ENCODE data around the gene SPATA13. TPM values are rescaled to one million over a fixed set of nuclear protein-coding genes. Genes with fewer than 3 reads are reported as not detected.

Gene SPATA13
- total RNA-seq, 1 donor, result 122 TPM

DNA sequence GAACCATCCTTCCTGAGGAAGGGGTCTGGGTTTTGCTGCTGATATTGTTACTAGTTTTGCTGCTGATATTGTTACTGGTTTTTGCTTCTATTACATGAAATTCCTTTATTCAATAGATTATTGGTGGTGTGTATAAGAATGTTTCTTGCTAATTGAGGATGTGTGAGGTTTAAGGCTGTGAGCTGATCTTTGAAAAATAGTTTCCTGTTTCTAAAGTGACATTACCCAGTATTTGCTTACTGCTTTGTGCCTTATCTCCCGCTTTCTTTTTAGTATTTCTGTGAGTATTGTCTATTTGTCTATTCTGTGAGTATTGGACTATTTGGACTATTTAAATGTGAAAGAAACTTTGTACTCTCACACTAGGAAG, 110.7 kb downstream of the SPATA13 start:
- Histone ChIP-seq H3K27me3 (ENCODE audit: insufficient read depth, low read length) (no peaks in the 10 kb centered on the region), H3K4me3 (ENCODE audit: low read length) (peak overlapping the region; percentile 54), H3K4me1 (ENCODE audit: insufficient read depth, low read length) (peaks cover 84% of the 10 kb centered on the region), H3K9me3 (ENCODE audit: low read depth, low read length) (no peaks in the 10 kb centered on the region)

- Histone ChIP-seq H3K4me1 (ENCODE audit: insufficient read depth, low read length) (peaks cover 83% of the 10 kb centered on the region), H3K9me3 (ENCODE audit: low read depth, low read length) (no peaks in the 10 kb centered on the region), H3K27me3 (ENCODE audit: insufficient read depth, low read length) (no peaks in the 10 kb centered on the region), H3K4me3 (ENCODE audit: low read length) (peak overlapping the region; percentile 54)
Observed at GRCh38 chr13:24271601-24272451, 111.3 kb downstream of the SPATA13 start.

DNA sequence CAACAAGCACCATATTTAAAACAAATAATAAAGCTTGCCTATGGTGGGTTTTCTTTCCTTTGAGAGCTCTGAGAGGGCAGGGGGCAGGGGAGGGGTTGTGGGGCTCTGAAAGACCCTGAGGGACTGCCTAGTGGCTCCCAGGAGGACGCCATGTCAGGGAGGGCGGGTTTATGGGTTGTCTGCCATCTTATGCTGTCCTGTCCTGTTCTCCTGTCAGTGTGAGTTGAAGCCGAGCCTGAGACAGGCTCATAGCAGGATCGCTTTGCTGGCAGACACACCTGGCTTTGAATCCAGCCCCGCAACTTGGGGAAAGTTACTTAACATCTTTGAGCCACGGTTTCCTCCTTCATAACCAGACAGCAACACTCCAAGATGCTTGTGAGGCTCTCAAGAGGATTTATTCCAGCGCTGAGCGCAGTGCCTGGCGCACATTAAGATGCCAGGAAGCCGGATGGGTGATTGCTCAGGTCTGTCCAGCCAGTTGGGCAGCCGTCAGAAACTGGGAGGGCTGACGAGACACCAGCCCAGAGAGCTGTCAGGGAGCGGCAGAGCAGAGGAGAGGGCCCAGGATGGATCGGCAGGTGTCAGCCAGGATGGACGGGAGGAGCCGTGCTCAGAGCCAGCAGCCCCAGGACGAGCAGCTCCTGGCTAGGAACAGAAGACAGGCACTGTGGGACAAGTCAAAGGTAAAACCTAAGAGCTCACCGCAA, 112.1 kb downstream of the SPATA13 start:
- Histone ChIP-seq H3K9me3 (ENCODE audit: low read depth, low read length) (no peaks in the 10 kb centered on the region), H3K27me3 (ENCODE audit: insufficient read depth, low read length) (no peaks in the 10 kb centered on the region), H3K4me3 (ENCODE audit: low read length) (peak overlapping the region; percentile 54), H3K4me1 (ENCODE audit: insufficient read depth, low read length) (peaks cover 84% of the 10 kb centered on the region)

DNA sequence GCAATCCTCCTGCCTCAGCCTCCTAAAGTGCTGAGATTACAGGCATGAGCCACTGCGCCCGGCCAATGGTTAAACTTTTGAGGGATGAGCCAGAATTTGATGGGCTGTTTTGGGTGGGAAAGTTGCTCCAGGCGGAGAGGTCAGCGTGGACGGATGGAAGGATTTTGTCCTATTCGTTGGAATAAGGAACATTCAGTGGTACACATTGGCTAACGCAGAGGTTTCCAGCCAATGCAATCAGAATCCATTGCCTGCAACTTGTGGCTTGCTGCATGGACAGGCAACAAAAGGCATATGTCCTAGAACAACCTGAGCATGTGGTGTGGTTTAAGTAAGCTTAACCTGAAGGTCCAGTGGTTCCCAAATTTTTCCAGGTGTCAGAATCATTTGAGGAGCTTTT, 113.4 kb downstream of the SPATA13 start:
- Histone ChIP-seq H3K4me1 (ENCODE audit: insufficient read depth, low read length) (peaks cover 82% of the 10 kb centered on the region), H3K9me3 (ENCODE audit: low read depth, low read length) (no peaks in the 10 kb centered on the region), H3K4me3 (ENCODE audit: low read length) (no peak overlapping the region), H3K27me3 (ENCODE audit: insufficient read depth, low read length) (no peaks in the 10 kb centered on the region)

DNA sequence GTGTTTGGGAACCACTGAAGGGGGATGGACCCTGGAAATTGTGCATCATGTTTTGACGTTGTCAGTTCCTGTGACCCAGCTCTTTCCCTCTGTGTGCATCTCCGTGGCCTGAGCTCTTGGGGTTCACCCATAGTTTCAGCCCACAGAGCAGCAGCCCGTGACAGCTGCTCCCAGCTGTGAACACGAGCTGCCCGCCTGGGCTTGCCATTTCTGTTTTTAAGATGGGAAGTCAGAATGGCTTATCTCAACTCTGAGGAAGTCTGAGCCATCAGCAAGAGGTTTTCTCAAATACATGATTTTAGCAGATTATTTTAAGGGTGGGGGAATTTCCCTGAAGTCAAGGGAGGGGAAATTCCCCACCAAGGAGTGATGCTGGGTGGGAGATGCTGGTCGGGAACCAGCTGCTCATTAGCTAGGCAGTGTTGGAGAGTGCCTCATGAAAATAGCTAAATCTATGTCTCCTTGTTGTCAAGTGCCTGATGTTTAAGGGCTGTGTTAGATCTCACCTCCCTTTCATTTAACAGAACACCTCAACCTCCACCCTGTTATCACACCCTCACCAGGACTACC, 114.0 kb downstream of the SPATA13 start:
- Histone ChIP-seq H3K4me1 (ENCODE audit: insufficient read depth, low read length) (peaks cover 83% of the 10 kb centered on the region), H3K27me3 (ENCODE audit: insufficient read depth, low read length) (no peaks in the 10 kb centered on the region), H3K4me3 (ENCODE audit: low read length) (no peak overlapping the region), H3K9me3 (ENCODE audit: low read depth, low read length) (no peaks in the 10 kb centered on the region)

- Histone ChIP-seq H3K4me3 (ENCODE audit: low read length) (no peak overlapping the region), H3K27me3 (ENCODE audit: insufficient read depth, low read length) (no peaks in the 10 kb centered on the region), H3K4me1 (ENCODE audit: insufficient read depth, low read length) (peaks cover 84% of the 10 kb centered on the region), H3K9me3 (ENCODE audit: low read depth, low read length) (no peaks in the 10 kb centered on the region)
Observed at GRCh38 chr13:24275041-24275440, 114.5 kb downstream of the SPATA13 start.

GRCh38 chr13:24276306-24276705, 115.8 kb downstream of the SPATA13 start:
- H3K4me1 ChIP-seq (ENCODE audit: insufficient read depth, low read length), result peaks cover 87% of the 10 kb centered on the region
- H3K9me3 ChIP-seq (ENCODE audit: low read depth, low read length), result no peaks in the 10 kb centered on the region
- H3K4me3 ChIP-seq (ENCODE audit: low read length), result no peak overlapping the region
- H3K27me3 ChIP-seq (ENCODE audit: insufficient read depth, low read length), result no peaks in the 10 kb centered on the region

GRCh38 chr13:24276861-24277260, 116.3 kb downstream of the SPATA13 start:
- Histone ChIP-seq H3K9me3 (ENCODE audit: low read depth, low read length) (no peaks in the 10 kb centered on the region), H3K4me3 (ENCODE audit: low read length) (no peak overlapping the region), H3K4me1 (ENCODE audit: insufficient read depth, low read length) (peaks cover 90% of the 10 kb centered on the region), H3K27me3 (ENCODE audit: insufficient read depth, low read length) (no peaks in the 10 kb centered on the region)

- peaks cover 81% of the 10 kb centered on the region for H3K4me1 ChIP-seq (ENCODE audit: insufficient read depth, low read length)
- no peaks in the 10 kb centered on the region for H3K27me3 ChIP-seq (ENCODE audit: insufficient read depth, low read length)
- no peaks in the 10 kb centered on the region for H3K9me3 ChIP-seq (ENCODE audit: low read depth, low read length)
- no peak overlapping the region for H3K4me3 ChIP-seq (ENCODE audit: low read length)
Observed at GRCh38 chr13:24277761-24278160, 117.2 kb downstream of the SPATA13 start.

GRCh38 chr13:24279327-24280110, 119.0 kb downstream of the SPATA13 start:
- Histone ChIP-seq H3K4me3 (ENCODE audit: low read length) (no peak overlapping the region), H3K4me1 (ENCODE audit: insufficient read depth, low read length) (peaks cover 68% of the 10 kb centered on the region), H3K9me3 (ENCODE audit: low read depth, low read length) (no peaks in the 10 kb centered on the region), H3K27me3 (ENCODE audit: insufficient read depth, low read length) (no peaks in the 10 kb centered on the region)

DNA sequence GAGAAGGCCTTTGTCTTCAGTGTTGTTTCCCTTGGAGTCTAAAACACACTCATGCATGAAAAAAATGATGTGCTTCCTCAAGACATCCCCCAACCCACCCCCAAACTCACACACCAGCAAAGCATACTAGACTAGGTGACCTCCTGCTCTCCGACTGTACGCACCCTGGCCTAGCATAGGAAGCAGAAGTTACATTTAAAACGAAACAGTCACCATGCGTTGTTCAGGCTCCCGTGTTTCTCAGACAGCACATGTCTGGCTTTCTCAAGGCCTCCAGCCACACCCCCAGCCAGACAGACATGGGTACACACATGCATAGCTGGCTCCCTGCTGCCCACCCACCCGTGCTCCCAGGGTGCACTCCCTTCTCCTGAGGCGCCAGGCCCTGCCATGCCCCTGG, 120.2 kb downstream of the SPATA13 start:
- peaks cover 56% of the 10 kb centered on the region for H3K4me1 ChIP-seq (ENCODE audit: insufficient read depth, low read length)
- no peaks in the 10 kb centered on the region for H3K27me3 ChIP-seq (ENCODE audit: insufficient read depth, low read length)
- H3K4me3 ChIP-seq (ENCODE audit: low read length), result no peak overlapping the region
- H3K9me3 ChIP-seq (ENCODE audit: low read depth, low read length), result no peaks in the 10 kb centered on the region

DNA sequence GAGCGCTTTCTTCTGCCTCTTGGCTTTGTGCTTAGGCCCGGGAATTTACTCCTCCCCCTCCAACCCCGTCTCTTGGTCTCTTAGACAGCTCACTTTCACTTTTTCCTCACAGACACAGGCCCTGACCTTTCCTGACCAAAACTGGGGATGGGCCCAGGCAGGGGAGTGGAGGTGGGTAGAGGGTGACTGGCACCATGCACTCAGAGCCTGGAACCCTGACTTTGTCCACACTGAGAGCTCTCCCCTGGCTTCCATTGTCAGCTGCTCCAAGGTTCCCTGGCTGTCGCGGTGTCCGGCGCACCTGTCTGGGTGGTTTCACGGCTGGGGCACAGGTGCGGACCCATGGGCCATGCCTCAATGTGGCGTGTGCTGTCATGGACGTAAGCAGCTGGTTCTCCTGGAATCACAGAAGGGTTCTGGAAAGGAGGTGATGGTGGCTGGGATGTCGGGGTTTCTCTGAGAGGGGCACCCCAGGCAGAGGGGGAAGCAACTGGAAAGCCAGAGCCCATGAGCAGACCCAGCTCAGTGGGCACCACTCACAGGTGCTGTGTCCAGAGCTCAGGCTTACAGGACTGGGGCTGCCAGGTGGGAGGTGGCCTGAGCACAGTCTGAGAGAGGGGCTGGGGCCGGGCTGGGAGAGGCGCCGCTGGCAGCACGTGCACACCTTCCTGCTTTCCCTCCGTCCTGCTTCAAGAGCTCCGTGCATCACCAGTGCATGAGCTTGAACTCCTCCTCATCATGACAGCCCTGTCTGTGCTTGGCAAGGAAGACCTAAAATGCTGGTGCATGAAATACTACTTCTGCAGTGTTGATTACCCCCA, 120.9 kb downstream of the SPATA13 start:
- Histone ChIP-seq H3K4me3 (ENCODE audit: low read length) (no peak overlapping the region), H3K4me1 (ENCODE audit: insufficient read depth, low read length) (peaks cover 51% of the 10 kb centered on the region), H3K27me3 (ENCODE audit: insufficient read depth, low read length) (no peaks in the 10 kb centered on the region), H3K9me3 (ENCODE audit: low read depth, low read length) (no peaks in the 10 kb centered on the region)

- H3K4me3 ChIP-seq (ENCODE audit: low read length), result no peak overlapping the region
- H3K4me1 ChIP-seq (ENCODE audit: insufficient read depth, low read length), result peaks cover 42% of the 10 kb centered on the region
- H3K9me3 ChIP-seq (ENCODE audit: low read depth, low read length), result no peaks in the 10 kb centered on the region
- H3K27me3 ChIP-seq (ENCODE audit: insufficient read depth, low read length), result no peaks in the 10 kb centered on the region
Observed at GRCh38 chr13:24282256-24282655, 121.7 kb downstream of the SPATA13 start.

DNA sequence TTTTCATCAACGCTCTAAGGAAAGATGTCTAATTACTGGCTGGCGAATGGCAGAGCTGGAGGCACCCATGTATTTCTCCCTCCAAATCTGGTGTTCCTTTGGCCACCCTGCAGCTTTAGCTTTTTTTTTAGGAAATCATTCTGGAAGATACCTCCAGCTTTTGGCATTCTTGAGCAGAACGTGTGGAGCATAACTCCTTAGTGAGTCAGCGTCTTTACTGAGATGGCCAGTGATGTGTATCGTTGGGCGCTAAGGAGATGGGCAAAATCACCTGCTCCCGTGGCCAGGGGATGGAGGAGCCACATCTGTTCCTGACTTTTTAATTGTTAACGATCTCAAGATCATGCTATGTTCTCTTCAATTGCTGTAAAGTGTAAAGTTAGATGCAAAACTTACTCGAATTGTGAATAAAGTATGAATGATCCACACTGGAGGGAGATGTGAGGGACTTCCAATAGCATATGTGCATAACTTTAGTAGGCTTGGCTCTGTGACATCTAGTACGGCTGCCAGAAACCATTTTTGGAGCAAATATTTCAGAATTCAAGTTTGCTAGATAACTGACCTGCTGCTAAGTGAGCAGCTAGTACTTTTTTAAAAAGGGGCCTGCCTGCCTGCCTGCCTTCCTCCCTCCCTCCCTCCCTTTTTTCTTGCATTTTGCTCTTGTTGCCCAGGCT, 124.5 kb downstream of the SPATA13 start:
- H3K27me3 ChIP-seq (ENCODE audit: insufficient read depth, low read length), result no peaks in the 10 kb centered on the region
- H3K9me3 ChIP-seq (ENCODE audit: low read depth, low read length), result no peaks in the 10 kb centered on the region
- peaks cover 32% of the 10 kb centered on the region for H3K4me1 ChIP-seq (ENCODE audit: insufficient read depth, low read length)
- no peak overlapping the region for H3K4me3 ChIP-seq (ENCODE audit: low read length)
